ENCODE data around the gene RDH16.
A peak's percentile ranks its signal among the peaks of the same experiment; 100 is the strongest.

Gene RDH16
- 0.69 to 1.5 (median 0.97) reads per million in 3 donors for total RNA-seq

- H3K4me3 ChIP-seq (ENCODE audit: insufficient read depth, low read depth, low read length, poor library complexity, severe bottlenecking), result no peak within 1 kb of the TSS
- no peaks in the 10 kb centered on the region for H3K4me1 ChIP-seq (ENCODE audit: control insufficient read depth, insufficient read depth, low read length, poor library complexity, severe bottlenecking)
- H3K36me3 ChIP-seq (ENCODE audit: control insufficient read depth, insufficient read depth, low read length), result no peaks in the 10 kb centered on the region
- no peaks in the 10 kb centered on the region for H3K27me3 ChIP-seq (replicated peaks; ENCODE audit: control insufficient read depth, insufficient read depth, low read length, poor library complexity, severe bottlenecking)
- DNase-seq, result no peak
- no peaks in the 10 kb centered on the region for H3K9me3 ChIP-seq (ENCODE audit: control insufficient read depth, low read length)
- no peak within 1 kb of the TSS for H3K27ac ChIP-seq (ENCODE audit: insufficient read depth, low read length, poor library complexity, severe bottlenecking)
Measured at GRCh38 chr12:56957229-56958052, at the start of gene RDH16. Gene RDH16, minus strand, starts transcription at chr12:56957608. Its CDS starts 146 bp downstream, at chr12:56957462.

GRCh38 chr12:57006809-57007475 lies 49.5 kb upstream of the RDH16 start:
- Histone ChIP-seq H3K9me3 (ENCODE audit: control insufficient read depth, low read length) (no peaks in the 10 kb centered on the region), H3K27me3 (replicated peaks; ENCODE audit: control insufficient read depth, insufficient read depth, low read length, poor library complexity, severe bottlenecking) (no peaks in the 10 kb centered on the region), H3K27ac (ENCODE audit: insufficient read depth, low read length, poor library complexity, severe bottlenecking) (peak overlapping the region; percentile 34), H3K4me3 (ENCODE audit: insufficient read depth, low read depth, low read length, poor library complexity, severe bottlenecking) (peak overlapping the region; percentile 16), H3K4me1 (ENCODE audit: control insufficient read depth, insufficient read depth, low read length, poor library complexity, severe bottlenecking) (peaks cover 16% of the 10 kb centered on the region), H3K36me3 (ENCODE audit: control insufficient read depth, insufficient read depth, low read length) (peaks cover 19% of the 10 kb centered on the region)
- DNase-seq, result no peak

GRCh38 chr12:57005980-57006808 lies 48.8 kb upstream of the RDH16 start, which contains the start of gene ZBTB39:
Gene ZBTB39, minus strand, starts transcription at chr12:57006546. Its CDS starts 1,629 bp downstream, at chr12:57004917.
- Histone ChIP-seq H3K4me1 (ENCODE audit: control insufficient read depth, insufficient read depth, low read length, poor library complexity, severe bottlenecking) (peaks cover 11% of the 10 kb centered on the region), H3K27ac (ENCODE audit: insufficient read depth, low read length, poor library complexity, severe bottlenecking) (peak within 1 kb of the TSS; percentile 63), H3K36me3 (ENCODE audit: control insufficient read depth, insufficient read depth, low read length) (peaks cover 19% of the 10 kb centered on the region), H3K9me3 (ENCODE audit: control insufficient read depth, low read length) (no peaks in the 10 kb centered on the region), H3K4me3 (ENCODE audit: insufficient read depth, low read depth, low read length, poor library complexity, severe bottlenecking) (peak within 1 kb of the TSS; percentile 85), H3K27me3 (replicated peaks; ENCODE audit: control insufficient read depth, insufficient read depth, low read length, poor library complexity, severe bottlenecking) (no peaks in the 10 kb centered on the region)
- peak; percentile 40 to 55 (median 54) for DNase-seq

GRCh38 chr12:57004651-57005050 lies 47.2 kb upstream of the RDH16 start:
- no peaks in the 10 kb centered on the region for H3K27me3 ChIP-seq (replicated peaks; ENCODE audit: control insufficient read depth, insufficient read depth, low read length, poor library complexity, severe bottlenecking)
- H3K4me3 ChIP-seq (ENCODE audit: insufficient read depth, low read depth, low read length, poor library complexity, severe bottlenecking), result no peak overlapping the region
- no peaks in the 10 kb centered on the region for H3K9me3 ChIP-seq (ENCODE audit: control insufficient read depth, low read length)
- H3K4me1 ChIP-seq (ENCODE audit: control insufficient read depth, insufficient read depth, low read length, poor library complexity, severe bottlenecking), result peaks cover 11% of the 10 kb centered on the region
- DNase-seq, result no peak
- peaks cover 19% of the 10 kb centered on the region for H3K36me3 ChIP-seq (ENCODE audit: control insufficient read depth, insufficient read depth, low read length)
- H3K27ac ChIP-seq (ENCODE audit: insufficient read depth, low read length, poor library complexity, severe bottlenecking), result no peak overlapping the region

- Histone ChIP-seq H3K36me3 (ENCODE audit: control insufficient read depth, insufficient read depth, low read length) (peaks cover 19% of the 10 kb centered on the region), H3K27ac (ENCODE audit: insufficient read depth, low read length, poor library complexity, severe bottlenecking) (no peak overlapping the region), H3K4me3 (ENCODE audit: insufficient read depth, low read depth, low read length, poor library complexity, severe bottlenecking) (no peak overlapping the region), H3K27me3 (replicated peaks; ENCODE audit: control insufficient read depth, insufficient read depth, low read length, poor library complexity, severe bottlenecking) (no peaks in the 10 kb centered on the region), H3K9me3 (ENCODE audit: control insufficient read depth, low read length) (no peaks in the 10 kb centered on the region), H3K4me1 (ENCODE audit: control insufficient read depth, insufficient read depth, low read length, poor library complexity, severe bottlenecking) (peaks cover 11% of the 10 kb centered on the region)
- DNase-seq, result no peak
Measured at GRCh38 chr12:57003395-57003794, 46.0 kb upstream of the RDH16 start.

GRCh38 chr12:57001448-57001906 lies 44.1 kb upstream of the RDH16 start:
- Histone ChIP-seq H3K36me3 (ENCODE audit: control insufficient read depth, insufficient read depth, low read length) (peaks cover 19% of the 10 kb centered on the region), H3K4me3 (ENCODE audit: insufficient read depth, low read depth, low read length, poor library complexity, severe bottlenecking) (no peak overlapping the region), H3K9me3 (ENCODE audit: control insufficient read depth, low read length) (no peaks in the 10 kb centered on the region), H3K27ac (ENCODE audit: insufficient read depth, low read length, poor library complexity, severe bottlenecking) (no peak overlapping the region), H3K27me3 (replicated peaks; ENCODE audit: control insufficient read depth, insufficient read depth, low read length, poor library complexity, severe bottlenecking) (no peaks in the 10 kb centered on the region), H3K4me1 (ENCODE audit: control insufficient read depth, insufficient read depth, low read length, poor library complexity, severe bottlenecking) (peaks cover 7% of the 10 kb centered on the region)
- DNase-seq, result peak; percentile 45 to 64 (median 52)

- DNase-seq, result no peak
- Histone ChIP-seq H3K36me3 (ENCODE audit: control insufficient read depth, insufficient read depth, low read length) (peaks cover 19% of the 10 kb centered on the region), H3K27ac (ENCODE audit: insufficient read depth, low read length, poor library complexity, severe bottlenecking) (no peak overlapping the region)
Measured at GRCh38 chr12:57000393-57000792, 43.0 kb upstream of the RDH16 start.

GRCh38 chr12:56999456-56999855 lies 42.0 kb upstream of the RDH16 start:
- Histone ChIP-seq H3K36me3 (ENCODE audit: control insufficient read depth, insufficient read depth, low read length) (peaks cover 19% of the 10 kb centered on the region), H3K27me3 (replicated peaks; ENCODE audit: control insufficient read depth, insufficient read depth, low read length, poor library complexity, severe bottlenecking) (no peaks in the 10 kb centered on the region), H3K9me3 (ENCODE audit: control insufficient read depth, low read length) (no peaks in the 10 kb centered on the region), H3K4me1 (ENCODE audit: control insufficient read depth, insufficient read depth, low read length, poor library complexity, severe bottlenecking) (no peaks in the 10 kb centered on the region), H3K27ac (ENCODE audit: insufficient read depth, low read length, poor library complexity, severe bottlenecking) (no peak overlapping the region), H3K4me3 (ENCODE audit: insufficient read depth, low read depth, low read length, poor library complexity, severe bottlenecking) (no peak overlapping the region)
- no peak for DNase-seq

More at GRCh38 chr12:57000393-57000792, 43.0 kb upstream of the RDH16 start:
- no peaks in the 10 kb centered on the region for H3K27me3 ChIP-seq (replicated peaks; ENCODE audit: control insufficient read depth, insufficient read depth, low read length, poor library complexity, severe bottlenecking)
- no peaks in the 10 kb centered on the region for H3K9me3 ChIP-seq (ENCODE audit: control insufficient read depth, low read length)
- no peak overlapping the region for H3K4me3 ChIP-seq (ENCODE audit: insufficient read depth, low read depth, low read length, poor library complexity, severe bottlenecking)
- H3K4me1 ChIP-seq (ENCODE audit: control insufficient read depth, insufficient read depth, low read length, poor library complexity, severe bottlenecking), result peaks cover 2% of the 10 kb centered on the region

- Histone ChIP-seq H3K36me3 (ENCODE audit: control insufficient read depth, insufficient read depth, low read length) (peaks cover 18% of the 10 kb centered on the region), H3K9me3 (ENCODE audit: control insufficient read depth, low read length) (no peaks in the 10 kb centered on the region), H3K27ac (ENCODE audit: insufficient read depth, low read length, poor library complexity, severe bottlenecking) (no peak overlapping the region), H3K27me3 (replicated peaks; ENCODE audit: control insufficient read depth, insufficient read depth, low read length, poor library complexity, severe bottlenecking) (no peaks in the 10 kb centered on the region), H3K4me1 (ENCODE audit: control insufficient read depth, insufficient read depth, low read length, poor library complexity, severe bottlenecking) (no peaks in the 10 kb centered on the region), H3K4me3 (ENCODE audit: insufficient read depth, low read depth, low read length, poor library complexity, severe bottlenecking) (no peak overlapping the region)
- DNase-seq, result no peak
Measured at GRCh38 chr12:56998981-56999380, 41.6 kb upstream of the RDH16 start.
